Loucy (cell line): Measurements from ENCODE around the gene SCCPDH.

Experiments used
- H2AFZ ChIP-seq: fragments of 200-600 bp; sonication (generic); 2 replicates; pipeline ENCODE4 v1.6.0; 2016; ENCODE audit warnings: antibody characterized with exemption, mild to moderate bottlenecking, low read length, moderate library complexity
- H3F3A ChIP-seq: fragments of 200-600 bp; 2 replicates; pipeline ENCODE4 v1.6.0; 2016; ENCODE audit warnings: antibody characterized with exemption, low read depth, mild to moderate bottlenecking
- H3K27me3 ChIP-seq: fragments of 200-600 bp; sonication (generic); 2 replicates; pipeline ENCODE4 v1.6.1; 2014; ENCODE audit warnings: low read length, mild to moderate bottlenecking; ENCODE audit not compliant: insufficient read depth, poor library complexity, severe bottlenecking
- H3K36me3 ChIP-seq: fragments of 200-600 bp; sonication (generic); 2 replicates; pipeline ENCODE4 v1.6.1; 2016; ENCODE audit warnings: low read length; ENCODE audit not compliant: insufficient read depth
- H3K4me1 ChIP-seq: fragments of 200-600 bp; sonication (generic); 2 replicates; pipeline ENCODE4 v1.5.1; 2014; ENCODE audit warnings: low read length, mild to moderate bottlenecking; ENCODE audit not compliant: insufficient read depth, poor library complexity, severe bottlenecking
- H3K4me2 ChIP-seq: fragments of 200-600 bp; sonication (generic); 2 replicates; pipeline ENCODE4 v1.6.0; 2014; ENCODE audit warnings: antibody characterized with exemption, low read length, low read depth, mild to moderate bottlenecking; ENCODE audit not compliant: poor library complexity, severe bottlenecking
- H3K4me3 ChIP-seq: fragments of 200-600 bp; sonication (generic); 2 replicates; pipeline ENCODE4 v1.5.1; 2014; ENCODE audit warnings: low read length, mild to moderate bottlenecking, mixed read lengths; ENCODE audit not compliant: poor library complexity, severe bottlenecking
- H3K79me2 ChIP-seq: fragments of 200-600 bp; sonication (generic); 2 replicates; pipeline ENCODE4 v1.6.1; 2014; ENCODE audit warnings: low read length; ENCODE audit not compliant: insufficient read depth
- H3K9ac ChIP-seq: fragments of 200-600 bp; sonication (generic); 2 replicates; pipeline ENCODE4 v1.6.0; 2014; ENCODE audit warnings: mild to moderate bottlenecking, low read depth, low read length, moderate library complexity; ENCODE audit not compliant: poor library complexity, severe bottlenecking
- H3K9me2 ChIP-seq: fragments of 200-600 bp; sonication (generic); replicated peaks from 2 replicates; pipeline ENCODE4 v1.6.1; 2016; ENCODE audit warnings: low read depth, low read length, mixed read lengths
- H3K9me3 ChIP-seq: fragments of 200-600 bp; sonication (generic); 2 replicates; pipeline ENCODE4 v1.6.1; 2014; ENCODE audit warnings: mild to moderate bottlenecking, antibody characterized with exemption, low read length, low read depth; ENCODE audit not compliant: insufficient read depth
- H4K20me1 ChIP-seq: fragments of 200-600 bp; sonication (generic); 2 replicates; pipeline ENCODE4 v1.6.0; 2014; ENCODE audit warnings: antibody characterized with exemption, low read length, mild to moderate bottlenecking; ENCODE audit not compliant: insufficient read depth, poor library complexity, severe bottlenecking
- CTCF ChIP-seq: fragments of 200-600 bp; sonication (generic); conservative IDR thresholded peaks from 2 replicates; pipeline ENCODE4 v1.5.1; 2014; ENCODE audit warnings: mild to moderate bottlenecking, antibody characterized with exemption, low read length
- EZH2phosphoT487 ChIP-seq: fragments of 200-600 bp; IDR thresholded peaks from 2 replicates; pipeline ENCODE4 v1.6.1; 2018; ENCODE audit warnings: antibody characterized with exemption, mild to moderate bottlenecking, moderate library complexity, borderline replicate concordance

SCCPDH gene

GRCh38 chr1:246768403-246769020, 44.3 kb downstream of the SCCPDH start:
- Histone ChIP-seq H3K27me3 (no peaks in the 10 kb centered on the region), H3F3A (no peaks in the 10 kb centered on the region), H3K4me1 (peaks cover 11% of the 10 kb centered on the region), H3K9me3 (no peaks in the 10 kb centered on the region), H2AFZ (no peak overlapping the region), H3K36me3 (peaks cover 70% of the 10 kb centered on the region), H3K4me3 (no peak overlapping the region), H3K9me2 (no peaks in the 10 kb centered on the region), H3K9ac (no peak overlapping the region), H3K79me2 (no peaks in the 10 kb centered on the region), H4K20me1 (no peaks in the 10 kb centered on the region), H3K4me2 (no peak overlapping the region)
- TF ChIP-seq CTCF: no peak
- no peak for TF ChIP-seq EZH2phosphoT487

GRCh38 chr1:246769306-246769705, 45.1 kb downstream of the SCCPDH start:
- Histone ChIP-seq H2AFZ (no peak overlapping the region), H3K79me2 (no peaks in the 10 kb centered on the region), H3K4me1 (peaks cover 16% of the 10 kb centered on the region), H3K9me3 (no peaks in the 10 kb centered on the region), H3K36me3 (peaks cover 64% of the 10 kb centered on the region), H3K4me3 (no peak overlapping the region), H3K9me2 (no peaks in the 10 kb centered on the region), H3K9ac (no peak overlapping the region), H3F3A (no peaks in the 10 kb centered on the region), H4K20me1 (no peaks in the 10 kb centered on the region), H3K4me2 (no peak overlapping the region), H3K27me3 (no peaks in the 10 kb centered on the region)
- no peak for TF ChIP-seq CTCF
- no peak for TF ChIP-seq EZH2phosphoT487

- H3K9me3 ChIP-seq: no peaks in the 10 kb centered on the region
- no peak overlapping the region for H3K4me3 ChIP-seq
- H3K4me2 ChIP-seq: no peak overlapping the region
- no peaks in the 10 kb centered on the region for H3F3A ChIP-seq
- peaks cover 16% of the 10 kb centered on the region for H3K4me1 ChIP-seq
- no peaks in the 10 kb centered on the region for H3K27me3 ChIP-seq
- H3K36me3 ChIP-seq: peaks cover 62% of the 10 kb centered on the region
- H3K79me2 ChIP-seq: no peaks in the 10 kb centered on the region
- no peaks in the 10 kb centered on the region for H3K9me2 ChIP-seq
- no peak overlapping the region for H2AFZ ChIP-seq
- TF ChIP-seq EZH2phosphoT487 (no peak), CTCF (no peak)
- H3K9ac ChIP-seq: no peak overlapping the region
- H4K20me1 ChIP-seq: no peaks in the 10 kb centered on the region
Observed at GRCh38 chr1:246771366-246771765, 47.2 kb downstream of the SCCPDH start.
